Skeletal muscle cell (primary cell): ENCODE data around the gene HCFC1.
"Not testable (repeated sequence)": the region's sequence is repeated elsewhere in the genome, so short reads cannot be mapped to it uniquely, and the experiment has no call there.

Experiments used
- DNase-seq: peaks from one replicate; pipeline ENCODE4 v3.0.0-alpha.2; 2010; ENCODE audit warnings: low read depth
- H3K4me3 ChIP-seq: 2 replicates; pipeline ENCODE4 v1.5.1; 2011; ENCODE audit warnings: low read depth, mild to moderate bottlenecking, control low read depth, low read length, moderate library complexity

The HCFC1 gene

GRCh38 chrX:153981231-153981630, 9.6 kb upstream of the HCFC1 start:
- no peak for DNase-seq
- H3K4me3 ChIP-seq: no peak overlapping the region

- H3K4me3 ChIP-seq, DNase-seq: not testable (repeated sequence)
Observed at GRCh38 chrX:153980394-153980793, 8.8 kb upstream of the HCFC1 start.

- no peak overlapping the region for H3K4me3 ChIP-seq
- no peak for DNase-seq
Observed at GRCh38 chrX:153974726-153975286, 3.2 kb upstream of the HCFC1 start.

DNA sequence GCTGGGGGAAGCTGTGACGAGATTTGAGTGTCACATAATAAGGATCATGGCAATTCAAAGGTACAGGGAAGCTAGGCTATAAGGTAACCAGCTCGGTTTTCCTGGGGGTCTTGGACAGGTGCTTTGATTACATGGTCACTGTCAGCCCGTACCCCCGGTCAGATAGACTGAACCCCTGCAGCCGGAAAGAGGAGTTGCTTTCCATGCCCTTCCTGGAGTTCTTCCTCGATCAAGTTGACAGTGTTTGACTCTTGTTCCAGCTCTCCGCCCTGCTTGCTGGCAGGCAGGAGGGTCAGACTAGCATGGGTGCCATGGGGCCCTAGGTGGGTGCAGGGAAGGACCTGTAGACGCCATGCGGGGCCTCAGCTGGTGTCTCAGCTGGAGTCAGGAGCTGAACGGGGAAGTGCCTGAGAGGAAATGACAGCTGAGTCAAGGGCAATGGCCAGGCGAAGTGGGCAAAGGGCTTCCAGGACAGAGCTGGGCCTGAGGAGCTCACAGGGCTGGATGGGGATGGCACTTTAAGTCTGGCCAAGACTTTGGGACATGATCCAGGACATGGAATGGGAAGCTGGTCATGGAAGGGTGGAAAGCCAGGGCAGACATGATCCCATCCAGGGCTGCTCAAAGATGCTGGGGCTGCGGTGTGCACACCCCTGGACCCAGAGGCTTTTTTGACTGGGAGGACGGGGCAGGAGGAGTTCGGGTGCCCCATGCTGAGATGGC, 2.5 kb upstream of the HCFC1 start:
- no peak overlapping the region for H3K4me3 ChIP-seq
- DNase-seq: no peak

GRCh38 chrX:153973127-153974002, 1.7 kb upstream of the HCFC1 start:
- no peak for DNase-seq
- peak overlapping the region; percentile 52 for H3K4me3 ChIP-seq

DNA sequence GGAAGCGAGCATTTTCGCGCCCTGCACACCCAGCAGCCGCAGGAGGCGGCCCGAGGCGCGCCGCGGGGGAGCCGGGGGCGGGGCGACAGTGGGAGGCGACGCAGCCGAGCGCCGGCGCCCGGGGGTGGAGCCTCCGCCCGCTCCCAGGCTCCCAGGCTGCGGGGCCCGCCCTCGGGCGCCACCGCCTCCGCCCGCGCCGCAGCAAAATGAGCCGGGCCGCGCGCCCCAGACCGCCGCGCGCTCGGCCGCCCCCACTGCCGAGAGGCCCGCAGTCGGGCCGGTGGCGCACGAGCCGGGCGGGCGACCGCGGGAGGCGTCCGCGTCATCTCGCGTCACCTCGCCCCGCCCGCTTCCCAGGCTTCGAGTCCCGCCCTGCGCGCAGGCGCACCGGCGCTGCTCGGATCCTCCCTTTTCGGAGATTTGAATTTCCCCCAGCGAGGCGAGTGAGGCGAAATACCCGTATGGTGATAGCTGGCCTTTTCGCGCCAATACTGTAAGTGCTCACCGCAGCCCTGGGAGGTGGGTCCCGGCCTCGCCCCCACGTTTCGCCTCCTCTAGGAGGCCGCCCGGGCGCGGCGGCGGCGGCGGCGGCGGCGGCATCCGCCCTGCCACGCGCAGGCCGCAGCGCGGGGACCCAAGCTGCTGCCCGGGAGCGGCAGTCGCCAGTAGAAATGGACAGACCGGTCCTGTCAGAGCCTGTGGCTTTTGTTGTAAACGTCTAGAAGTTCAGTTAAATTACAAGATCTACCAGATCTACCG, 929 bp upstream of the HCFC1 start, which contains the start of gene TMEM187:
Gene TMEM187, plus strand, starts transcription at position 387 of the 759 bp plus-strand sequence. CDS start 9,309 bp downstream, outside the sequence.
- H3K4me3 ChIP-seq: peak within 1 kb of the TSS; percentile 74
- DNase-seq: no peak

- peak overlapping the region; percentile 74 for H3K4me3 ChIP-seq
- DNase-seq: peak; percentile 64
Observed at GRCh38 chrX:153971124-153971449, 531 bp downstream of the HCFC1 start.

- peak; percentile 69 for DNase-seq
- peak overlapping the region; percentile 74 for H3K4me3 ChIP-seq
Observed at GRCh38 chrX:153970357-153971123, 1.1 kb downstream of the HCFC1 start.

- no peak for DNase-seq
- peak overlapping the region; percentile 74 for H3K4me3 ChIP-seq
Observed at GRCh38 chrX:153969904-153970356, 1.7 kb downstream of the HCFC1 start.

DNA sequence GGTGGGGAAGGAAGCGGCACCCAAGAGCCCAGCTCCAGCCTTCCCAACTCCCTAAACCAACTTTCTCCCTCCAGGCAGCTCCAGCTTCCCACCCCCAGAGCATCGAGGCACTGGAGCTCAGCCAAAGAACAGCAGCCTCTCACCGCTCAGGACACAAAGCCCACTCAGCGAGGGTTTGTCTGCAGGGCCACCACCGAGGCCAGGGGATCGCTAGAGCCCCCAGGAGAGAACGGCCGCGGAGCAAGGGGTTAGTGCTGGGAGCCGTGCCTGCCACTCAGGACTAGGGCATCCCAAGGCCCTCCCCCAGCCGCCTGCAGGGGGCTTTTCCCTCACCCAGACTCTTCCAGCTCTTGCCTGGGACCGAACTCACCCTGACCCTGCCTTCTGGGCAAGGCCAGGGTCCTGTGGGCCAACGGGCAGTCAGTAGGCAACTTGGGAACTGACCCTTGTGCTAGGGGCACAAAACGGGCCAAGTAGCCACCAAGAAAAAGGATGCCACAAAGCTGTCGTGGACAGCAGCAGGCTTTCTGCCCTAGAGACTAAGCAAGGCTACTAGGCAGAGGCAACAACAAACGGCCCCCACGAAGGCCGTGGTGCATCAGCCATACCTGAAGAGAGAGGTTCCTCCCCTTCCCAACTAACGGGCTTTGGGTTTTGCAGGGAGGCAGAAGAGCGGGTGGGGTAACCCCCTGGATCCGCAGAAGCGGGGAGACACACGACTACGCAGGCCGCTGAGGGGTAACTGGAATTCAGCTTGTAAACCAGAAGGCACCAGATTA, 2.3 kb downstream of the HCFC1 start:
- no peak for DNase-seq
- H3K4me3 ChIP-seq: peak overlapping the region; percentile 74

GRCh38 chrX:153968754-153969124, 2.9 kb downstream of the HCFC1 start:
- no peak for DNase-seq
- H3K4me3 ChIP-seq: peak overlapping the region; percentile 74

DNA sequence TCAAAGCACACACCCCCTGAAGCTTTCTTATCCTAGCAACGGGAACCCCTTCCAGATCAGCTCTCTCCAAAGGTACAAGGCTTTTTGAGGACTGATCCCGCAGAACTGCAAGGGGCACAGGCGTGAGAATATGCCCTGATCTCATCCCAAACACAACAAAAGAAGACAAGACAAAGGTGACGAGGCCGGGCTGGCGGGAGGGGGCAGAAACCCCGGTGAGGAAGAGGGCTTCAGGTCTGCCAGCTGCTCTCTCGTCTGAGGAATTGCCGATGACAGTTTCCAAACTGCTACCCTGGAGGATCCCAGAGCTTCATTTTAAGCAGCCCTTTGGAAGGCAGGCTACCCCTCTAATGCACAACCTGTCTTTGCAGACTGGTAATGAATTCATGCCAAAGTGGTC, 3.4 kb downstream of the HCFC1 start:
- no peak for DNase-seq
- H3K4me3 ChIP-seq: peak overlapping the region; percentile 74

- H3K4me3 ChIP-seq: no peak overlapping the region
- DNase-seq: no peak
Observed at GRCh38 chrX:153967536-153968224, 3.9 kb downstream of the HCFC1 start.

DNA sequence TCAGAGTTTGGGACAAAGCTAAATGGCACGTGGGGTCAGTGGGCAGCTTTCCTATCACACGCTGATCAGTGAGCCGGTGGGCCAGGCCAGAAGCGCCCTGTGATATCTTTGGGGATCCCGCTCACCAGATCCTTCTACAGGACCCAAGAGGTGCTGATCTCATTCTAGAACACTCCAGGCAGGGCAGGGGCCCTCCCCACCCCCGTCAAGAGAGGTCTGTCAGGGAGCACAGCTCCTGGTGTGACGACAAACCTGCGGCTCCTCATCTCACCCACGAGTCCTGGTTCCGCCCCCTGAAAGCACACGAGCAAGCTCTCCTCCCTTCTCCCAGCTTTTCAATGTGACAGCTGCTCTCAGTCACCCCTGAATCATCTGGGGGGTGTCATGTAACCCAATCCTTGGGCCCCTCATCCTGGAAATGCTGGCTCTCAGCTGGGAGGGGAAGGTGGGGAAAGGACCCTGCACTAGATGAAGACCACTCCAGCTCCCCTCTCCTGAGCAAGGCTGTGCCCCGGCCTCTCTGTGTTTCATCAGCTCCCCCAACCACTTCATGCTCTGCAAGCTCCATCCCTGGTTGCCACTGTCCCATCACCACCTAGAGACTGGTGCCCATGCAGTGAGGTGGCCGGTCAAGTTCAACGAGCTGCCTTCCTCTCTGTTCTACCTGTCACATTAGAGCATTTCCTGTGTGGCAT, 4.6 kb downstream of the HCFC1 start:
- DNase-seq: no peak
- no peak overlapping the region for H3K4me3 ChIP-seq

DNA sequence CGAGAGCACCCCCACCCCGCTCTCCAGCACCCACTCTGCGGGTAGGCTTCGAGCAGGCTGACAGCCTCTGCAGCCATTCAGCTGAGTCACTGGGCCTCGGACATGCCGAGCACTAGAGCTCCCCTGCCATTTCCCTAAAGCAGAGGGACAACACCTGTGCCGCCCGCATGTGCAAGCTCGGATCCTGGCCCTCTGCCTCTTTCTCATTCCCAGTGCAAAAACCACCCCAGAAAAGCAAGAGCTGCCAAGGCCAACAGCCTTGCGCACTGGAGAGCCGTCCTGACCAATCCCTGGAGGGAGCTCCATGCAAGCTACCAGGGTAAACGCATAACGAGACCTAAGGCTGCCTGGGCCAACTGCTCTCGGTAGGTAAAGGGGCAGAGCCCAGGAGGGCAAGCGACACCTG, 5.3 kb downstream of the HCFC1 start:
- H3K4me3 ChIP-seq: no peak overlapping the region
- DNase-seq: no peak

DNA sequence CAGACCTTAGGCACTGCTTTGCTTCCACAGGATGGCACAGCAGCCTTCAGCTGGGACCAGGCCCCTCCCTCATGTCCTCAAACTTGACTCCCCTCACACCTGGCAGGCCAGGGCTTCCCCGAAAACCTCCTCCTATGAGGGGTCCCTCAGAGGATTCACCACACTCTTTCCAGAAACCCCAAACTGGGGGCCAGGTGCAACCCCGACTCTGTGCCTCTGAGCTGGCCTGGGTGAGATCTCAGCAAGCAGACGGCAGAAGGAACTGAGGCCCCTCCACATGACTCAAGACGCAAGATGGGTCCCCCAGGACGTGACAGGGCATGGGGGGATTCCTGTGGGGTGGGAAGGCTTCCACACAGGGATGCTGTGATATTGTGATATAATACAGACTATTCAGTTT, 6.2 kb downstream of the HCFC1 start:
- DNase-seq: no peak
- H3K4me3 ChIP-seq: no peak overlapping the region

GRCh38 chrX:153964105-153964504, 7.5 kb downstream of the HCFC1 start:
- no peak for DNase-seq
- no peak overlapping the region for H3K4me3 ChIP-seq
